Naive thymus-derived CD4-positive, alpha-beta T cell (primary cell): ENCODE data around the gene PRIM2. TPM values are rescaled to one million over a fixed set of nuclear protein-coding genes. Genes with fewer than 3 reads are reported as not detected.
"Not testable (repeated sequence)": the region's sequence is repeated elsewhere in the genome, so short reads cannot be mapped to it uniquely, and the experiment has no call there.

ENCODE experiments used
- ATAC-seq: fragments of 150-1000 bp; cut with Tn5 transposase; 2 replicates; pipeline ENCODE4 v1.10.0; 2021; ENCODE audit warnings: mild to moderate bottlenecking, moderate library complexity
- CTCF ChIA-PET: fragments of 350-600 bp; sonication (Branson Sonifier 250); formaldehyde crosslinking; loops from one replicate; lab custom pipeline; 2021; ENCODE audit warnings: antibody characterized with exemption; lab: Charles Lee
- POLR2A ChIA-PET: fragments of 350-600 bp; sonication (Branson Sonifier 250); formaldehyde crosslinking; loops from one replicate; lab custom pipeline; 2021; ENCODE audit warnings: antibody characterized with exemption, inconsistent platforms; lab: Charles Lee
- DNase-seq, 9 donors: peaks; one replicate each; pipeline versions ENCODE4 v3.0.0 to v3.0.0-alpha.2; 2020 to 2022; ENCODE audit warnings: mixed read lengths in 1 of 9
- H3K27ac ChIP-seq: one replicate; pipeline ENCODE4 v1.7.0; 2013; ENCODE audit warnings: mild to moderate bottlenecking, low read depth, low read length, moderate library complexity
- H3K27me3 ChIP-seq, 2 donors: one replicate each; pipeline ENCODE4 v1.7.0; 2013; ENCODE audit warnings: low read length in 2 of 2, mild to moderate bottlenecking in 2 of 2, moderate library complexity in 2 of 2; ENCODE audit not compliant: control insufficient read depth in 2 of 2, insufficient read depth in 2 of 2
- H3K36me3 ChIP-seq, 3 experiments: 1 replicate in 2 of 3; 2 replicates in 1 of 3; pipeline ENCODE4 v1.7.0; 2013; ENCODE audit warnings: low read length in 3 of 3, mild to moderate bottlenecking in 3 of 3, moderate library complexity in 1 of 3; ENCODE audit not compliant: insufficient read depth in 3 of 3, control insufficient read depth in 2 of 3
- H3K4me1 ChIP-seq, 2 donors: one replicate each; pipeline ENCODE4 v1.7.0; 2013; ENCODE audit warnings: low read length in 2 of 2, mild to moderate bottlenecking in 2 of 2, moderate library complexity in 1 of 2; ENCODE audit not compliant: control insufficient read depth in 2 of 2, insufficient read depth in 2 of 2
- H3K4me3 ChIP-seq: 2 replicates; pipeline ENCODE4 v1.7.0; 2013; ENCODE audit warnings: mild to moderate bottlenecking, low read length
- H3K9me3 ChIP-seq, 3 experiments: 1 replicate in 2 of 3; 2 replicates in 1 of 3; pipeline ENCODE4 v1.7.0; 2013; ENCODE audit warnings: low read length in 3 of 3; ENCODE audit not compliant: control insufficient read depth in 2 of 3
- H3K27ac Mint-ChIP-seq, 9 donors: one replicate each; pipeline ENCODE4 v1.8.0; 2020 to 2022; ENCODE audit warnings: mixed read lengths in 9 of 9, mild to moderate bottlenecking in 8 of 9, moderate library complexity in 5 of 9, inconsistent platforms in 2 of 9
- H3K27me3 Mint-ChIP-seq, 5 donors: one replicate each; pipeline ENCODE4 v1.8.0; 2021 to 2022; ENCODE audit warnings: mixed read lengths in 5 of 5, mild to moderate bottlenecking in 1 of 5
- H3K36me3 Mint-ChIP-seq, 5 donors: one replicate each; pipeline ENCODE4 v1.8.0; 2020 to 2022; ENCODE audit warnings: mixed read lengths in 5 of 5, mild to moderate bottlenecking in 3 of 5, inconsistent platforms in 1 of 5
- H3K4me1 Mint-ChIP-seq, 7 donors: one replicate each; pipeline ENCODE4 v1.8.0; 2020 to 2022; ENCODE audit warnings: mixed read lengths in 7 of 7, mild to moderate bottlenecking in 3 of 7, inconsistent platforms in 1 of 7
- H3K4me3 Mint-ChIP-seq, 10 donors: one replicate each; pipeline ENCODE4 v1.8.0; 2020 to 2022; ENCODE audit warnings: mild to moderate bottlenecking in 10 of 10, mixed read lengths in 10 of 10, moderate library complexity in 6 of 10, inconsistent platforms in 2 of 10
- H3K9me3 Mint-ChIP-seq, 11 donors: one replicate each; pipeline ENCODE4 v1.8.0; 2020 to 2022; ENCODE audit warnings: mixed read lengths in 11 of 11, mild to moderate bottlenecking in 4 of 11, inconsistent platforms in 1 of 11, moderate library complexity in 1 of 11
- intact Hi-C, 2 donors: fragments of 100-400 bp; cut with micrococcal nuclease; formaldehyde crosslinking; loops; one replicate each; pipeline ENCODE4 v1.15.1; 2023
- polyA plus RNA-seq, 2 donors: library from polyadenylated mRNA; unstranded; fragments of 300-500 nt; fragmentation: Illumina TruSeq; gene quantifications; one replicate each; pipeline ENCODE4 v1.2.3, GENCODE V29; 2021
- total RNA-seq, 6 experiments: library from RNA in 5 of 6; stranded (reverse) in 5 of 6; gene quantifications; 1 replicate in 5 of 6; 2 replicates in 1 of 6; pipeline ENCODE4 v1.2.3 and lab custom pipeline; 2021 to 2026

Gene PRIM2
- total and polyA plus RNA-seq, 7 experiments from 2014 or later: 7.2 to 33.2 (median 11.9) TPM

- H3K4me1 ChIP-seq, H3K27ac Mint-ChIP-seq, POLR2A ChIA-PET, H3K27me3 ChIP-seq, H3K4me1 Mint-ChIP-seq, H3K27ac ChIP-seq, H3K4me3 ChIP-seq, H3K36me3 Mint-ChIP-seq, CTCF ChIA-PET, H3K9me3 ChIP-seq, H3K9me3 Mint-ChIP-seq, DNase-seq, intact Hi-C loops, ATAC-seq, H3K36me3 ChIP-seq, H3K4me3 Mint-ChIP-seq: not testable (repeated sequence)
- H3K27me3 Mint-ChIP-seq: peaks cover 0 to 17% (median 0%) of the 10 kb centered on the region in 5 donors
Measured at GRCh38 chr6:57660940-57661339, 343.5 kb downstream of the PRIM2 start.

- intact Hi-C loops, POLR2A ChIA-PET, H3K4me3 Mint-ChIP-seq, H3K27ac ChIP-seq, DNase-seq, H3K4me3 ChIP-seq, H3K9me3 Mint-ChIP-seq, H3K27ac Mint-ChIP-seq, H3K4me1 Mint-ChIP-seq, ATAC-seq, H3K36me3 ChIP-seq, CTCF ChIA-PET, H3K36me3 Mint-ChIP-seq, H3K27me3 ChIP-seq, H3K4me1 ChIP-seq, H3K9me3 ChIP-seq: not testable (repeated sequence)
- peaks cover 0 to 21% (median 3%) of the 10 kb centered on the region in 5 donors for H3K27me3 Mint-ChIP-seq
Measured at GRCh38 chr6:57668108-57668507, 350.7 kb downstream of the PRIM2 start.

GRCh38 chr6:57671237-57671636 is 353.8 kb downstream of the PRIM2 start:
- H3K9me3 Mint-ChIP-seq, H3K27me3 ChIP-seq, H3K27ac Mint-ChIP-seq, H3K4me1 Mint-ChIP-seq, CTCF ChIA-PET, H3K9me3 ChIP-seq, DNase-seq, H3K36me3 ChIP-seq, H3K4me3 Mint-ChIP-seq, ATAC-seq, POLR2A ChIA-PET, H3K27ac ChIP-seq, H3K36me3 Mint-ChIP-seq, intact Hi-C loops, H3K4me3 ChIP-seq, H3K4me1 ChIP-seq: not testable (repeated sequence)
- H3K27me3 Mint-ChIP-seq: peaks cover 0 to 32% (median 15%) of the 10 kb centered on the region in 5 donors

- H3K4me3 Mint-ChIP-seq, H3K36me3 Mint-ChIP-seq, CTCF ChIA-PET, H3K27ac ChIP-seq, H3K9me3 ChIP-seq, H3K4me1 Mint-ChIP-seq, H3K4me1 ChIP-seq, H3K36me3 ChIP-seq, DNase-seq, intact Hi-C loops, H3K4me3 ChIP-seq, H3K27me3 ChIP-seq, H3K27ac Mint-ChIP-seq, POLR2A ChIA-PET, ATAC-seq, H3K9me3 Mint-ChIP-seq: not testable (repeated sequence)
- H3K27me3 Mint-ChIP-seq: peaks cover 0 to 39% (median 18%) of the 10 kb centered on the region in 5 donors
Measured at GRCh38 chr6:57671937-57672627, 354.7 kb downstream of the PRIM2 start.

- POLR2A ChIA-PET, H3K36me3 Mint-ChIP-seq, H3K9me3 ChIP-seq, CTCF ChIA-PET, H3K4me1 ChIP-seq, DNase-seq, H3K4me1 Mint-ChIP-seq, H3K27ac ChIP-seq, H3K4me3 Mint-ChIP-seq, H3K27ac Mint-ChIP-seq, intact Hi-C loops, H3K36me3 ChIP-seq, ATAC-seq, H3K27me3 ChIP-seq, H3K4me3 ChIP-seq, H3K9me3 Mint-ChIP-seq: not testable (repeated sequence)
- peaks cover 0 to 48% (median 21%) of the 10 kb centered on the region in 5 donors for H3K27me3 Mint-ChIP-seq
Measured at GRCh38 chr6:57673281-57673680, 355.9 kb downstream of the PRIM2 start.

GRCh38 chr6:57675386-57675785 is 358.0 kb downstream of the PRIM2 start:
- H3K9me3 ChIP-seq, ATAC-seq, H3K4me3 Mint-ChIP-seq, H3K9me3 Mint-ChIP-seq, H3K4me3 ChIP-seq, intact Hi-C loops, H3K36me3 Mint-ChIP-seq, H3K4me1 ChIP-seq, H3K4me1 Mint-ChIP-seq, H3K27ac Mint-ChIP-seq, DNase-seq, H3K27ac ChIP-seq, POLR2A ChIA-PET, H3K27me3 ChIP-seq, CTCF ChIA-PET, H3K36me3 ChIP-seq: not testable (repeated sequence)
- H3K27me3 Mint-ChIP-seq: peaks cover 0 to 47% (median 22%) of the 10 kb centered on the region in 5 donors

GRCh38 chr6:57696382-57696781 is 379.0 kb downstream of the PRIM2 start:
- CTCF ChIA-PET, H3K4me3 Mint-ChIP-seq, H3K27me3 ChIP-seq, H3K4me1 Mint-ChIP-seq, H3K27ac ChIP-seq, DNase-seq, H3K9me3 ChIP-seq, ATAC-seq, H3K36me3 ChIP-seq, H3K27ac Mint-ChIP-seq, H3K4me1 ChIP-seq, POLR2A ChIA-PET, intact Hi-C loops, H3K4me3 ChIP-seq, H3K36me3 Mint-ChIP-seq: not testable (repeated sequence)
- Mint-ChIP-seq H3K9me3 (peaks cover 0 to 15% (median 5%) of the 10 kb centered on the region in 11 donors), H3K27me3 (peaks cover 0 to 27% (median 15%) of the 10 kb centered on the region in 5 donors)
